Natural killer cell (primary cell): ENCODE data around the gene PCIF1. TPM values are rescaled to one million over a fixed set of nuclear protein-coding genes. Genes with fewer than 3 reads are reported as not detected.

Experiments used
- ATAC-seq, 3 donors: fragments of 150-1000 bp in 2 of 3; fragments of 200-7000 bp in 1 of 3; cut with Tn5 transposase; 1 replicate in 1 of 3; 2 replicates in 2 of 3; pipeline ENCODE4 v1.10.0; 2021; ENCODE audit warnings: mild to moderate bottlenecking in 2 of 3, moderate library complexity in 2 of 3
- DNase-seq, 2 donors: peaks; one replicate each; pipeline versions ENCODE4 v3.0.0 to v3.0.0-alpha.2; 2013 to 2021; ENCODE audit warnings: mixed read lengths in 1 of 2
- H3K27ac ChIP-seq: one replicate; pipeline ENCODE4 v1.5.1; 2013; ENCODE audit warnings: mild to moderate bottlenecking, low read length
- H3K27me3 ChIP-seq: one replicate; pipeline ENCODE4 v1.6.1; 2013; ENCODE audit warnings: low read length; ENCODE audit not compliant: control insufficient read depth, insufficient read depth
- H3K36me3 ChIP-seq: one replicate; pipeline ENCODE4 v1.6.1; 2013; ENCODE audit warnings: low read length; ENCODE audit not compliant: control insufficient read depth, insufficient read depth
- H3K4me1 ChIP-seq: one replicate; pipeline ENCODE4 v1.6.1; 2013; ENCODE audit warnings: low read length; ENCODE audit not compliant: control insufficient read depth, insufficient read depth
- H3K4me3 ChIP-seq: one replicate; pipeline ENCODE4 v1.5.1; 2013; ENCODE audit warnings: low read length
- H3K9me3 ChIP-seq: one replicate; pipeline ENCODE4 v1.6.1; 2013; ENCODE audit warnings: low read length; ENCODE audit not compliant: control insufficient read depth, insufficient read depth
- H3K27ac Mint-ChIP-seq, 2 donors: one replicate each; pipeline ENCODE4 v1.8.0; 2022; ENCODE audit warnings: mild to moderate bottlenecking in 2 of 2, mixed read lengths in 2 of 2, moderate library complexity in 1 of 2
- H3K27me3 Mint-ChIP-seq, 2 donors: one replicate each; pipeline ENCODE4 v1.8.0; 2022; ENCODE audit warnings: low read depth in 2 of 2, mixed read lengths in 2 of 2
- H3K36me3 Mint-ChIP-seq: one replicate; pipeline ENCODE4 v1.8.0; 2022; ENCODE audit warnings: mixed read lengths
- H3K4me1 Mint-ChIP-seq, 2 donors: one replicate each; pipeline ENCODE4 v1.8.0; 2022; ENCODE audit warnings: mixed read lengths in 2 of 2
- H3K4me3 Mint-ChIP-seq: one replicate; pipeline ENCODE4 v1.8.0; 2022; ENCODE audit warnings: mild to moderate bottlenecking, moderate library complexity, mixed read lengths
- H3K9me3 Mint-ChIP-seq, 2 donors: one replicate each; pipeline ENCODE4 v1.8.0; 2022; ENCODE audit warnings: mixed read lengths in 2 of 2
- CTCF ChIP-seq: fragments of 200-600 bp; IDR thresholded peaks from one replicate; pipeline ENCODE4 v1.8.0; 2022; ENCODE audit warnings: antibody characterized with exemption
- WGBS: methylation state at CpG from one replicate; pipeline ENCODE4 v1.1.7; 2013; ENCODE audit warnings: missing lambda C conversion rate; ENCODE audit not compliant: insufficient coverage; 5-methylcytosine and 5-hydroxymethylcytosine counted together
- intact Hi-C: fragments of 100-400 bp; cut with micrococcal nuclease; formaldehyde crosslinking; loops from one replicate; pipeline ENCODE4 v1.14.2; 2022
- total RNA-seq, 4 donors: library from RNA; stranded (reverse); fragments of 120-200 nt in 1 of 4; gene quantifications; one replicate each; pipeline versions ENCODE4 v1.2.3 to v1.2.4, GENCODE V29; 2013 to 2022

The PCIF1 gene
- total RNA-seq, 3 donors from 2014 or later (not counting 1 experiment from before 2014, with no cell fraction given) = 72.0 to 85.1 (median 73.3) TPM

- no peak overlapping the region for H3K27ac Mint-ChIP-seq
- Histone ChIP-seq H3K4me1 (peaks cover 46% of the 10 kb centered on the region), H3K36me3 (peaks cover 58% of the 10 kb centered on the region), H3K27ac (no peak overlapping the region), H3K9me3 (no peaks in the 10 kb centered on the region), H3K27me3 (no peaks in the 10 kb centered on the region), H3K4me3 (no peak overlapping the region)
- H3K36me3 Mint-ChIP-seq = no peaks in the 10 kb centered on the region
- peaks cover 0 to 2% of the 10 kb centered on the region in 2 donors for H3K9me3 Mint-ChIP-seq
- no peak for TF ChIP-seq CTCF
- no peaks in the 10 kb centered on the region for H3K27me3 Mint-ChIP-seq
- no peak overlapping the region for H3K4me3 Mint-ChIP-seq
- intact Hi-C loops = no loop called here
- 98% methylated on average over 9 of the region's 13 CpGs for WGBS
- H3K4me1 Mint-ChIP-seq = peaks cover 25 to 33% of the 10 kb centered on the region in 2 donors
- no peak for DNase-seq
- ATAC-seq = no peak
Observed at GRCh38 chr20:45967551-45968080, 33.1 kb downstream of the PCIF1 start.

GRCh38 chr20:45968081-45968671 lies 33.7 kb downstream of the PCIF1 start:
- Mint-ChIP-seq H3K27me3 (no peaks in the 10 kb centered on the region), H3K4me3 (no peak overlapping the region), H3K27ac (no peak overlapping the region), H3K4me1 (peaks cover 28 to 31% of the 10 kb centered on the region in 2 donors), H3K9me3 (peaks cover 0 to 2% of the 10 kb centered on the region in 2 donors), H3K36me3 (no peaks in the 10 kb centered on the region)
- H3K9me3 ChIP-seq = no peaks in the 10 kb centered on the region
- intact Hi-C loops = no loop called here
- ATAC-seq (no peak), DNase-seq (peak in 1 of 2 donors; percentile 9)
- H3K4me1 ChIP-seq = peaks cover 47% of the 10 kb centered on the region
- TF ChIP-seq CTCF = no peak
- 95% methylated on average over 10 of the region's 10 CpGs for WGBS
- no peaks in the 10 kb centered on the region for H3K27me3 ChIP-seq
- H3K27ac ChIP-seq = no peak overlapping the region
- H3K4me3 ChIP-seq = no peak overlapping the region
- H3K36me3 ChIP-seq = peaks cover 55% of the 10 kb centered on the region

- no peak overlapping the region for H3K4me3 ChIP-seq
Observed at GRCh38 chr20:45968801-45969711, 34.6 kb downstream of the PCIF1 start.

More at GRCh38 chr20:45968801-45969711, 34.6 kb downstream of the PCIF1 start:
- peaks cover 28 to 29% of the 10 kb centered on the region in 2 donors for H3K4me1 Mint-ChIP-seq
- TF ChIP-seq CTCF = no peak
- peak overlapping the region; percentile 97 for H3K4me3 Mint-ChIP-seq
- intact Hi-C loops = no loop called here
- H3K36me3 Mint-ChIP-seq = no peaks in the 10 kb centered on the region
- H3K27me3 Mint-ChIP-seq = no peaks in the 10 kb centered on the region
- H3K27ac Mint-ChIP-seq = peak overlapping the region; percentile 97 to 99
- H3K9me3 Mint-ChIP-seq = peaks cover 0 to 2% of the 10 kb centered on the region in 2 donors
- Histone ChIP-seq H3K27me3 (no peaks in the 10 kb centered on the region), H3K9me3 (no peaks in the 10 kb centered on the region), H3K36me3 (peaks cover 46% of the 10 kb centered on the region), H3K4me1 (peaks cover 38% of the 10 kb centered on the region), H3K27ac (no peak overlapping the region)
- no peak for ATAC-seq
- 95% methylated on average over 14 of the region's 14 CpGs for WGBS
- DNase-seq = peak in 1 of 2 donors; percentile 13
